Activated CD4-positive, alpha-beta T cell treated with anti-CD3 and anti-CD28 coated beads for 24 hours (primary cell): Measurements from ENCODE around the gene UBE2J2.

ENCODE experiments used
- DNase-seq, 2 donors: peaks; one replicate each; pipeline ENCODE4 v3.0.0-alpha.2; 2020; ENCODE audit warnings: low read depth in 2 of 2

Gene UBE2J2

GRCh38 chr1:1228596-1229321 lies 44.9 kb downstream of the UBE2J2 start:
- DNase-seq = no peak

GRCh38 chr1:1228187-1228586 lies 45.5 kb downstream of the UBE2J2 start:
- no peak for DNase-seq

GRCh38 chr1:1227386-1227785 lies 46.3 kb downstream of the UBE2J2 start:
- DNase-seq = no peak

DNA sequence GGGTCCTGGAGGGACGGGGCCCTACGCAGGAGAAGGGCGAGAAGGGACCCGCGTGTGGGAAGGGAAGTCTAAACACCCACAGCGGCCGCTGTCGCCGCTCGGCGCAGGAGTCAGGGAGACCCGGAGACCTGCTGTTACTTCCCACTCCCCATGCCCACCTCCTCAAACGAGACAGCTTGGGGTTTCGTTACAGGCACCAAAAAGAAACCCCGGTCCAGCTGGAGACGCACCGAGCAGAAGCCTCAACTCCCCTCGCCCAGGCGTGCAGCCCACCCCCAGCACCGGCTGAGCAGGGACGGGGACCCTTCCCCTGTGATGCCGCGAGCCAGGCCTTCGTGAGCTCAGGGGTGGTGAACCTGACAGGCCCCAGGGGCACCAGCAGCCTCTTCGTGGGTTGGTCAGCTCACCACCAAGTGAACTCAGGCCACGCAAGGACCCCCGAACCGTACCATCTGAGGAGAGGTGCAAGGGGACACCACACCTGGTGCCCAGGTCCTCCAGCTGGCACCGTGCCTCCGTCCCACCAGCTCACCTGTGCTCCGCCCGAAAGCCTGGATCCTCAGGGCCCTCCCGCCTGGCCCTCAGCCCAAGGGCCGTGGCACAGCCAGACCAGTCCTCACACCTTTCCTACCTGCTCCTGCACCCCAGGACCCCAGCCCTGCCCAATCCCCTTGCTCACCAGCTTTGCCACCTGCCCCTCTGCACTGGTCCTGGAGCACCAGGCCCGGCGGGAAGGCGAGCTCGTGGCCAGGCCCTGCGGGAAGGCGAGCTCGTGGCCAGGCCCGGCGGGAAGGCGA lies 46.9 kb downstream of the UBE2J2 start:
- DNase-seq = no peak

DNA sequence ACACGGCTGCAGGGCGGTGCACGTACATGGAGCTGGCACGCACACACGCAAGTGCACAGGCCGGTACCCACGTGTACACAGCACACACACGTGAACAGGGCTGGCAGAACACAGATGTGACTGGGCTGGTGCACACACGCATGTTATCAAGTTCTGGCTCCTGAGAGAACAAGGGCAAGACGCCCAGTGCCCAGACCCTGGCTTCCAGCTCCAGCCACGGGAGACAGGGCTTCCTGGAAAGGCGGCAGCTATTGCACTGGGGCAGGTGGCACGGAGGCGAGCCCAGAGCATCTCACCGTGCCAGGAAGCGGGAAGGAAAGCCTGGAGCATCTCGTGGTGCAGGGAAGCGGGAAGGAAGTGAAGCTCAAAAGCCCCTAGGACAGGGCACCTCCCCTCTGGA lies 47.7 kb downstream of the UBE2J2 start:
- no peak for DNase-seq

DNA sequence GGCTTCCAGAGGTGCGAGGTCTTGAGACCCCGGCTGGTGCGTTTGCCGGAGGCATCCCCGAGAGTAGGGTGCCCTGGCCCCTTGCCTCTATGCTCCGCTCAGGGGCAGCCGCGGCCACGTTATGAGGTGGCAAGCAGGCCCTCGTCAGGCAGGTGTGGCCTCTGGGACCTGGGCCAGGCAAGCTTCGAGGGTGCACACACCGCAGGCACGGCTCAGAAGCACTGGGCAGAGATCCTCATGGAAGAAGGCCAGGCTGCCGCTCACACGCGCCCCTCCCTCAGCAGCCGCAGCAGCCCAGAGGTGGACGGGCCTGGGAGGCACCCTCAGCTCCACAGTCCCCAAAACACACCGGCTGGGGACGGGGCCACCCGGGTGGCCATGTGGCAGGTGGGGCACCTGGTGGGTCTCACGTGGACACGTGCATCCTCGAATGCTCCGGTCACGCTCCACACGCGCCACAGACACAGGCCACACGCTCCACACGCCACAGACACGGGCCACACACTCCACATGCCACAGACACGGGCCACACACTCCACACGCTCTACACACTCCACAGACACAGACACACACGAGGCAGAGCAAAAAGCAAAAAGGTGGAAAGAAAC lies 48.3 kb downstream of the UBE2J2 start:
- DNase-seq = no peak

DNA sequence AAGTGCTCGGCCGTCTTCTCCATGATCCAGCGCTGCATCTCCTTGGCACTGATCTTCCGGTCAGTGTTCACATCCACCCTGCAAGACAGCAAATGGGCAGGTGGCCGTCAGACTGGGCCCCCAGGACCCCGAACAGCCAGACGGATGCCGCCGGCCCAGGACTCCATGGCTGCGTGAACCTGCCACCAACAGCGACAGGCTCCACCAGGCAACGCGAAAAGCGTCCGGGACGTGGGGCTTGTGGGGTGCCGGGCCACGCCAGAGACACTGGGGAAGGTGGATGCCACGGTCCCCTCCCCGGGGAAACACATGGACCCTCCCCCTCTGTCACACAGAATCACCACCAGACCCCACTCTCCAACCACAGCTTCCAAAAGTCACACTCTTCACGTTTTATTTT lies 49.8 kb downstream of the UBE2J2 start:
- DNase-seq = no peak

GRCh38 chr1:1223321-1223720 lies 50.3 kb downstream of the UBE2J2 start:
- DNase-seq = no peak

- DNase-seq = no peak
Measured at GRCh38 chr1:1222575-1223225, 51.0 kb downstream of the UBE2J2 start.

DNA sequence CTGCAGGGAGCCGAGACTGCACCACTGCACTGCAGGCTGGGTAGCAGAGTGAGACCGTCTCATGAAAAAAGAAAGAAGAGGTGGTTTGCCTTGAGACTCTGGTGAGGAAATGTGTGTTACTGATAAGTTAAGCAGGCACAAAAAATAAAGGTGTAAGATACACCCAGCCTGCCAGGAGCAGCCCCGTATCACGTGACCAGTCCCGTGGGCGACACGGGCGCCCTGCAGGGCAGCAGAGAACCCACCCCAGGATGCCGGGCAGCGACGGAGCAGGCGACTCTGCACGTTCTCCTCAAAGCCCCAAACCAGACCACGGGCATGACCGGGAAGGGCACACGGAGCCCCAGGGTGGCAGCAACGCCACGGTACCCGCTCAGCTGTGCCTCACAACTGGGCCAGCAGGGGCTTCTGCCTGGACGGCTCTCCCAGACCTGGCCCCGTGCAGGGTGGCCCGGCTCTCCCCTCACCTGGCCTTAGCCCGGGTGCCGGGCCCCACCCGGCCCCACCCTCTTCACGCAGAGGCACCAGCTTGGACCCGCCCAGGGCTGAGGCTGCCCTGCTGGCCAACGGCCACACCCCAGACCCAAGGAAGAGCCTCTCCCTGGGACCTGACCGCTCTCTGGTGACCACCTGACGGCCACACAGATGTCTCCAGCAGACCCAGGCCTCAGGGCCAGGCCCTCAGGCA lies 51.6 kb downstream of the UBE2J2 start:
- DNase-seq = no peak

- DNase-seq = no peak
Measured at GRCh38 chr1:1220197-1220596, 53.5 kb downstream of the UBE2J2 start.

- no peak for DNase-seq
Measured at GRCh38 chr1:1219341-1219740, 54.3 kb downstream of the UBE2J2 start.

GRCh38 chr1:1218524-1219200 lies 55.0 kb downstream of the UBE2J2 start:
- DNase-seq = no peak

DNA sequence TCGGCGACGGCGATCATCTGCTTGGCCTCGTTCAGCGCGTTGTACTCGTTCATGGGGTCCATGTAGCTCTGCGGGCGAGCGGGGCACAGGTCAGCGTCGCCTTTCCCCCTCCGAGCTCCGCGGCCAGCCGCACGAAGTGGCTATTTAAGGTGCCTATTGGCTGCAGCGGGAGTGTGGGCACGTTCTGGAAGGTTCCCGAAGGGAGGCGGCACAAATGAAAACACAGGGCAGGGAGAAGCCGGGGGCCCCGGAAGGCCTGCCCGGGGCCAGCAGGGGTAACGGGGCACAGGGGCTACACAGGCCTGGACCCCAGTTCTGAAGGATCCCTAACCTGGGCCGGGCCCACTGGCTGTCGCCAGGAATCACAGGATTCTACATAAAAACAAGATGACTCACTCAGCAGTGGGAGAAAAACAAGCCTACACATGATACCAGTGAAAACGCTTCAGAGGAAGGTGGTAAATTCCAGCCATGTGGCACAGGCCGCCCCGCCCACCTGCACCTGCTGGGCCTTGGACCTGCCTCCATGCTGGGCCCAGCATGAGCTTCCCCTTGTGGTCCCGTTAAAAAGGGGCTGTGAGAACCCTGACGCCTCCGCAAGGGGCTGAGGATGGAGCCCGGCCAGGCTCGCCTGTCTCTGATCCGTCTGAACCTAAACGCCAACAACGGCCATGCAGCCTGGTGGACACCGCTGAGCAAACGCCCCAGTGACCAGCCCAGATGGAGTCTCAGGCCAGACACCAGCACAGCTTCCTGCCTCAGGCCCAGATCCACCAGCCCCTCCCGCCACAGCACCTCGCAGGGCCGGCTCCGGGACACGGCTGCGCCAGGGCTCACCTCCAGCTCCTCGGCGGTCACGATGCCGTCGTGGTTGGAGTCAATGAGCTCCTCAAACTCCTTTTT lies 55.8 kb downstream of the UBE2J2 start:
- peak in 1 of 2 donors; percentile 50 for DNase-seq

GRCh38 chr1:1216770-1217620 lies 56.7 kb downstream of the UBE2J2 start:
- DNase-seq = no peak

DNA sequence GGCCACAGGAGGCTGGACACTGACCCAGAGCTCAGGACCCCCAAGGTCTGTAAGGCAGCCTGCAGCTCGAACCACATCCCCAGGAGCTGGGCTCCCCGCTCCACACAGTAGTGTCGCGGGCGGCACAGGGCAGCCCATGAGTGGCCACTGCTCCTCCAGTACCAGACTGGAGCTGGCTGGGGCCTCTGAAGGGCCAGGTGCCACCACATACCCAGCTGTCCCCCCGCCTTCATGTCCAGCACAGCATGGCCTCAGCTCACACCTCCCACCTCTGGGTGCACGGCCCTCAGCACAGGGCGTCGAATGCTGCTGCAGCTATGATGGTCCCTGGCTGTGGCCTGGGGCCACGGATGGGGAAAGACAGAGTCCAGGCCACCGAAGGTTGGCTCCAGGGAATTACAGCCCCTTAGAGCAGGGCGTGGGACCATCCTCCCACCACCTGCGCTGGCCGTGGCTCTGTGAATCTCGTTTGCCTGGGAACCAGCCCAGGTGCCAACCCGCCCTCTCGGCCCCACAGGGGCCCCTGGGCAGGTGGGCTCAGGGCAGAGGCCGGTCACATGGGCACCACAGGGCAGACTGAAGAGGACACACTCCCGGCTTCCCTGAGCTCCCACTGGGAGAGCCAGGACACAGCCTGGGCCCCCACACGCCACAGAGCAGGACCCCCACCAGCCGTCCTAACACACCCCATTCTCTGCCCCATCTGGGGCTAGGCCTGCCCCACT lies 57.6 kb downstream of the UBE2J2 start:
- DNase-seq = no peak

GRCh38 chr1:1215080-1215676 lies 58.5 kb downstream of the UBE2J2 start:
- DNase-seq = no peak
